Astrocyte of the cerebellum (primary cell): Measurements from ENCODE around the gene COA1.
"Not testable (repeated sequence)": the region's sequence is repeated elsewhere in the genome, so short reads cannot be mapped to it uniquely, and the experiment has no call there.

Experiments
- DNase-seq: peaks from one replicate; pipeline ENCODE4 v3.0.0-alpha.2; 2011; ENCODE audit warnings: low read depth
- H3K4me3 ChIP-seq: 2 replicates; pipeline ENCODE4 v1.5.1; 2011; ENCODE audit warnings: mild to moderate bottlenecking, low read depth, low read length, moderate library complexity
- in situ Hi-C: cut with HindIII; loops from 2 replicates; pipeline ENCODE4 v1.10.0; 2017; ENCODE audit warnings: low sequenced_read_pairs
- TF ChIP-seq, protein P1 (sequence below): IDR thresholded peaks from 2 replicates; pipeline ENCODE4 v1.5.1; 2012; ENCODE audit warnings: low read length, low read depth, moderate library complexity, mild to moderate bottlenecking; ENCODE audit errors: missing control alignments

The COA1 gene

DNA sequence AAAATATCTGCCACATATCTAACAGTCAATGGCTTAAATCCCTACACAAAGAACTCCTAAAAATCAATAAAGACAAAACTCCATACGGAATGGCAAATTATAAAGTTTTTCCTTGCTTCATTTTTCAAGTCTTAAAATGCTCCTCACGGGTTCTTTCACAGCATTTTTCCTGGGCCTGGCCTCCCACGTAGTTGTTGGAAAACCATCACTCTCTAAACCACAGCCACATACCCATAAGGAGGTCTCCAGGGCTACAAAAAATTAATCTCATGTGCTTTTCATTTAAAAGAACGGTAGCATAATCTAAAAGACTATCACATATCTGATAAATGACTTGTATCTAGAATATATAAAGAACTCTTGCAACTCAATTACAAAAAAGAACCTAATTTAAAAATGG, 2.9 kb downstream of the COA1 start:
- DNase-seq = peak; percentile 44
- TF ChIP-seq, protein P1, sequence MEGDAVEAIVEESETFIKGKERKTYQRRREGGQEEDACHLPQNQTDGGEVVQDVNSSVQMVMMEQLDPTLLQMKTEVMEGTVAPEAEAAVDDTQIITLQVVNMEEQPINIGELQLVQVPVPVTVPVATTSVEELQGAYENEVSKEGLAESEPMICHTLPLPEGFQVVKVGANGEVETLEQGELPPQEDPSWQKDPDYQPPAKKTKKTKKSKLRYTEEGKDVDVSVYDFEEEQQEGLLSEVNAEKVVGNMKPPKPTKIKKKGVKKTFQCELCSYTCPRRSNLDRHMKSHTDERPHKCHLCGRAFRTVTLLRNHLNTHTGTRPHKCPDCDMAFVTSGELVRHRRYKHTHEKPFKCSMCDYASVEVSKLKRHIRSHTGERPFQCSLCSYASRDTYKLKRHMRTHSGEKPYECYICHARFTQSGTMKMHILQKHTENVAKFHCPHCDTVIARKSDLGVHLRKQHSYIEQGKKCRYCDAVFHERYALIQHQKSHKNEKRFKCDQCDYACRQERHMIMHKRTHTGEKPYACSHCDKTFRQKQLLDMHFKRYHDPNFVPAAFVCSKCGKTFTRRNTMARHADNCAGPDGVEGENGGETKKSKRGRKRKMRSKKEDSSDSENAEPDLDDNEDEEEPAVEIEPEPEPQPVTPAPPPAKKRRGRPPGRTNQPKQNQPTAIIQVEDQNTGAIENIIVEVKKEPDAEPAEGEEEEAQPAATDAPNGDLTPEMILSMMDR = no peak
- in situ Hi-C loops = no loop called here

DNA sequence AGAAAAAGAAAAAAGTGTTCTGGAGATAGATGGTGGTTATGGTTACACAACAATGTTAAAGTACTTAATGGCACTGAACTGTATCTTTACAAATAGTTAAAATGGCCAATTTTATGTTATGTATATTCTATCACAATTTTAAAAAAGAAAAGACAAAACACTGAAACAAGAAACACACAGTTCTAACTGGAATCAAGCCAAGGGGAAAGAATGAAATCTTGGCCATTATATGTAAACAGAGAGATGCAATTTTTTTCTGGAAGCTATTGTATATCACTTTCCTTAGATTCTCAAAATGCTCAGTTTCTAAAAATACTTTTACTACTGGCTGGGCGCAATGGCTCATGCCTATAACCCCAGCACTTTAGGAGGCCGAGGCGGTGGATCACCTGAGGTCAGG, 4.1 kb downstream of the COA1 start:
- TF ChIP-seq, protein P1 = no peak
- no peak overlapping the region for H3K4me3 ChIP-seq
- in situ Hi-C loops = no loop called here
- DNase-seq = no peak

More for the DNA sequence above, 2.9 kb downstream of the COA1 start:
- no peak overlapping the region for H3K4me3 ChIP-seq

DNA sequence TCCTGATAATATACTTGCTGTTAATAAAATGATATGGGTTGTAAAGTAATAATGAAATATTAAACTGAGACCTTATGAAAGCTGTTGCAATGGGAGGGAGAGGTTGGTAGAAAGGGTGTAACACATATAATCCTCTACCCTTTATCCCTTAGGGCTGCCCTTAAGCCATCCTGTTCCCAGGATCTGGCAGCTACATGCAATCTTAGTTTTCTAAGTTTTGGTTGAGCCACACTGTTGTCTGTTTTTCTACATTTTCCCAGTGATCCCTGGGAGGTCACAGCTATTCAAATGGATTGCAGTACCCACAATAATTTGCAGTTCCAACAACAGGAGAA, 6.3 kb downstream of the COA1 start:
- DNase-seq = no peak
- in situ Hi-C loops = no loop called here
- TF ChIP-seq, protein P1 = no peak
- H3K4me3 ChIP-seq = no peak overlapping the region

DNA sequence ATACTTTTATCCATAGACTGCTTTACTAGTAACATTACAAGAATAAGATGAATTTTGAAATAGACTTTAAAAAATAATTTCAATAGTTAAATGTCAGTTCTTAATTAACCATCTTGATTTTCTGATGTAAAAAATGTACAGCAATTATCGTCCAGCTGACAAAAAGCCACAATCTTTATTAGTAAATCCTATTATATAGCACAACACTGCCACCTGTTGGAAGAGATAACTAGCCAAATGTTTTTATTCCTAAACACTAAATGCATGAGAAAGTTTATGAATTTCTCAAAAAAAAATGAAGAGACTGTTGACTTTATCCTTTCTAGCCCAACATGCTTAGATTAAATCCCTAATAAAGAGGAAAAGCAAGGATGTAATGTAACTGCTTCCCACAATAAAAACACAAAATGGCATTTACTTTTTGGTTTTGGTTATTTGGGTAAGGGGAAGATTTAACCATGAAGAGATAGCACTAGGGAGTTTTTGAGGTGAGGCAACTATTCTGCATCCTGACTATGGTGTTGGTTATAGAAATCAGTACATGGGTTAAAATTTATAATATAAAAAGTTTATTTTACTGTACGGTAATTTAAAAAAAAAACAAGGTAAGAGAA, 8.0 kb downstream of the COA1 start:
- no peak overlapping the region for H3K4me3 ChIP-seq
- peak; percentile 63 for DNase-seq
- in situ Hi-C loops = no loop called here
- TF ChIP-seq, protein P1 = peak; percentile 25

DNA sequence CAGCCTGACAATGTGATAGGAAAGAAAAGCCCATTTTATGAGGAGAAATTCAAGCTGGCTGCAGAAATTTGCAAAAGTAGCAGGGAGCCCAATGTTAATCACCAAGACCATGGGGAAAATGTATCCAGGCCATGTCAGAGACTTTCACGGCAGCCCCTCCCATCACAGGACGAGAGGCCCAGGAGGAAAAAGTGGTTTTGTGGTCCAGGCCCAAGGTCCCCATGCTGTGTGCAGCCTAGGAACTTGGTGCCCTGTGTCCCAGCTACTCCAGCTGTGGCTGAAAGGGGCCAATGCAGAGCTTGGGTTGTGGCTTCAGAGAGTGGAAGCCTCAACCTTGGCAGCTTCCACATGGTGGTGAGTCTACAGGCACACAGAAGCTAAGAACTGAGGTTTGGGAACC, 12.7 kb downstream of the COA1 start:
- H3K4me3 ChIP-seq = no peak overlapping the region
- DNase-seq = no peak
- TF ChIP-seq, protein P1 = no peak
- in situ Hi-C loops = no loop called here

DNA sequence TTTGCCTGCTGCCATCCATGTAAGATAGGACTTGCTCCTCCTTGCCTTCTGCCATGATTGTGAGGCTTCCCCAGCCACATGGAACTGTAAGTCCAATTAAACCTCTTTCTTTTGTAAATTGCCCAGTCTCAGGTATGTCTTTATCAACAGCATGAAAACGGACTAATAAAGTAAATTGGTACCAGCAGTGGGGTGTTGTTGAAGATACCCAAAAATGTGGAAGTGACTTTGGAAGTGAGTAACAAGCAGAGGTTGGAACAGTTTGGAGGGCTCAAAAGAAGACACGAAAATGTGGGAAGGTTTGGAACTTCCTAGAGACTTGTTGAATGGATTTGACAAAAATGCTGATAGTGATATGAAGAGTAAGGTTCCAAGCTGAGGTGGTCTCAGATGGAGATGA, 13.4 kb downstream of the COA1 start:
- H3K4me3 ChIP-seq, in situ Hi-C loops, DNase-seq: not testable (repeated sequence)

DNA sequence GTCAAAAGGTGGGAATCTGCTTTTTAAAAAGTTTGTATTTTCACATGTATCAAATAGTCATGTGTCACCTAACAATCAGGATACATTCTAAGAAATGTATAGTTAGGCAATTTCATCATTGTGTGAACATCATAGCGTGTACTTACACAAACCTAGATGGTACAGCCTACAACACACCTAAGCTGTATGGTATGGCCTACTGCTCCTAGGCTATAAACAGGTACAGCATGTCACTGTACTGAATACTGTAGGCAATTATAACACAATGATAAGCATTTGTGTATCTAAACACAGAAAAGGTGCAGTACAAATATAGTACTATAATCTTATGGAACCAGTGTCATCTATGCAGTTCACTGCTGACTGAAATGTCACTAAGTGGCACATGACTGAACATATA, 17.8 kb downstream of the COA1 start:
- no peak for DNase-seq
- in situ Hi-C loops = no loop called here
- H3K4me3 ChIP-seq = no peak overlapping the region
- TF ChIP-seq, protein P1 = no peak

DNA sequence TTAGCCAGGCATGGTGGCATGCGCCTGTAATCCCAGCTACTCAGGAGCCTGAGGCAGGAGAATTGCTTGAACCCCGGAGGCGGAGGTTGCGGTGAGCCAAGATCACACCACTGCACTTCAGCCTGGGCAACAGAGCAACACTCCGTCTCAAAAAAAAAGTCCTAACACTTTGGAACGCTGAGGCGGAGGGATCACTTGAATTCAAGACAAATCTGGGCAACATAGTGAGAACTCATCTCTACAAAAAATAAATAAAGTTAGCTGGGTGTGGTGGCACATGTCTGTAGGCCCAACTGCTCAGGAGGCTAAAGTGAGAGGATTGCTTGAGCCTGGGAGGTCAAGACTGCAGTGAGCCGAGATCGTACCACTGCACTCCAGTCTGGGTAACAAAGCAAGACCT, 21.3 kb downstream of the COA1 start:
- in situ Hi-C loops, H3K4me3 ChIP-seq, DNase-seq: not testable (repeated sequence)
